GM18526 (cell line): ENCODE results near the gene DRGX.

Experiments
- POLR2A ChIP-seq: IDR thresholded peaks from 3 replicates; pipeline ENCODE4 v1.6.1; 2011; ENCODE audit not compliant: insufficient read length; ENCODE audit errors: extremely low read depth

The DRGX gene

GRCh38 chr10:49415109-49415508 is 19.2 kb upstream of the DRGX start:
- no peak for TF ChIP-seq POLR2A

GRCh38 chr10:49414496-49414895 is 18.6 kb upstream of the DRGX start:
- no peak for TF ChIP-seq POLR2A

GRCh38 chr10:49412571-49412970 is 16.7 kb upstream of the DRGX start:
- no peak for TF ChIP-seq POLR2A

- no peak for TF ChIP-seq POLR2A
Observed at GRCh38 chr10:49410365-49411074, 14.6 kb upstream of the DRGX start.

DNA sequence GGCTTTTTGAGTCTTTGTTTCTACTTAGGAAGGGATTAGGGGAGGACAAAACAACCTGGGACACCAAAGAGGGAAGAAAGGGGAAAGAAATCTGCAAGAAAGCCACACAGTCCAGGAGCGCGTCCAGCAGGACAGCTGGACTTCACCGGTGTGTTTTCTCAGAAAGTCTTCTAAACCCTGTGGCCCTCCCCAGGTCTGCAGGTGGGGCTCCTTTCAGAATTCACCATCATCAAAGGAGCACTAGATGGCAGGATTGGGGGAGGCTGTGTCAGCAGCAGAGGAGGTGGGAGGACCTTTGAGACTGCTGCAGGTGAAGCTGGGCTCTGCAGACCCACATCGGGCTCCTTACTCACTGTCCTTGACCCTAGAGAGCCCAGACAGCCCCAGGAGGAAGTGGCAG is 13.9 kb upstream of the DRGX start:
- TF ChIP-seq POLR2A: no peak

DNA sequence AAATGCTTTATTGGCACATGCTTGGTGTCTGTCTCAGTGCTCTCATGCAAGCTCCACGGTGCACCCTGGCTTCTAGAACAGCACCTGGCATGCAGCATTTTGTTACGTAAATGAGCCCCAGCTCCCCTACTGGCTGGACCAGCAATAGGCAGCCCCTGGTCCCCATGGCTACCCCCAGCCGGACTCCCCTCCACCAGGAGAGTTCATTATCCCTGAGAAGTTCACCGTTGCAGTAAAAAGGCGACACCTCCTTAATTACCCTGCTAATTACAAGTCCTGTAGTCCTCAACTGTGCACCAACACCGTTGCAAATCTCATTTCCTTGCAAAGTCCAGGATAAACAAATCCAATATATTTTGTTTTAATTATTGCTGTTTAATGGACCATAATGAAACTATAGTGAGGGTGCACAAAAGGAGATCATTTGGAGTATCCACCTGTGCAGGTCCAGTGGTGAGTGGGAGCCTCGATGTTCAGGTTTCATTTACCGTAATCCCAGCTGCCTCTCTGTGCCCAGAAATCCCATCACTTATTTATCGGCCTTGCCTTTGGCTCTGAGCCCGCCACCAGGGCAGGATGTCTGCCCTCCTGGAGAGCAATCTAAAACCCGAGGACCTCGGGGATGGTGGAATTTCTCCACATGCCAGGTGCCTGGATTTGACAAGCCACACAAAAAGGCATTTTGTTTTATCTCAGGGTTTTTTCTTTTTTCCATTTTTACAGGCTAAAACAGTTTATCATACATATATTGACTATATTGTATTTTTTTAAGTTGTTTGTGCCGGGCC is 12.8 kb upstream of the DRGX start:
- no peak for TF ChIP-seq POLR2A

DNA sequence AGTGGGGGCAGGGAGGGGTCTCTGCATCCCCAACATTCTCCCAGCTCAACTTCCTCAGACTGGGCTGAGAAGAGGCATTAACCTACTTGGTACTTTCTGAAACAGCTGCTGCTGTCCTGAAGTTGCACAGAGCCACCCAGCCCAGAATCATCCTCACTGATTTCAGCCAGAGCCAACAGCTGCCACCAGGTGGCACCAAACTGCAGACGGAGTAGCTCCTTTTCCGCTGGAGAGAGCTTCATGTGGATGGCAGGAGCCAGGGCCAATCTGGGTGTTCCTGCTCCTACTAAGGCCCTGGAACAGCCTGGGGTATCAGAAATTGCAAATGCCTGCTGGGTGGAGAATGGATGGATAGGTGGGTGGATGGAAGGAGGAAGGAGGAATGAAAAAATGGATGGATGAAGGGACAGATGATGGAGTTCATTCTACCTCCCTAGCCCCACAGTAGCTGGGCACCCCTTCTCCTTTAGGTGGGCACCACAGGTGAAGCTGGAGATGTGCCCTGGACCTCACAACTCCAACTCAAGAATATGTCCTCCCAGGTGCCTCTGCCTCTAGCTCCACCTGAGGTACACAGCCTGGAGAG is 11.8 kb upstream of the DRGX start:
- TF ChIP-seq POLR2A: no peak

- no peak for TF ChIP-seq POLR2A
Observed at GRCh38 chr10:49407151-49407550, 11.3 kb upstream of the DRGX start.

- no peak for TF ChIP-seq POLR2A
Observed at GRCh38 chr10:49404321-49404878, 8.5 kb upstream of the DRGX start.

- TF ChIP-seq POLR2A: no peak
Observed at GRCh38 chr10:49403363-49403762, 7.5 kb upstream of the DRGX start.

DNA sequence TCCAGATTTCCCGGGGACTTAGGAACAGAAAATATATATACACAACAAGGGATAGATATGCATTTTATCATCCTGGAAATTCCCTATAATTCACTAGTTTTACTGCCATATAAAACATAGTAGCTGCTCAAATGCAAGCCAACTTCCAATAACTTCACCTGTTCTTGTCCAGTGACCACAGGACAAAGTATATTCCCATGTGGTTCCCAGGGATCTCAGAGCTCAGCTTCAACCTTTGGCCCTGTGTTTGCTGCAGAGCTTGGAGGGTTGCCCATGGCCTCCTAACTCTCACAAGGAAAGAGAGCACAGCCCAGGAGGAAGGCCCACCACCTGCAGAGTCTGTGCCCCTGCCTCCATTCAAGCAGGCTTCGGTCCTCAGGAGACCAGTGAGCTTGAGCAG is 4.5 kb upstream of the DRGX start:
- TF ChIP-seq POLR2A: no peak

GRCh38 chr10:49398986-49399385 is 3.1 kb upstream of the DRGX start:
- no peak for TF ChIP-seq POLR2A

- TF ChIP-seq POLR2A: no peak
Observed at GRCh38 chr10:49398000-49398861, 2.3 kb upstream of the DRGX start.

DNA sequence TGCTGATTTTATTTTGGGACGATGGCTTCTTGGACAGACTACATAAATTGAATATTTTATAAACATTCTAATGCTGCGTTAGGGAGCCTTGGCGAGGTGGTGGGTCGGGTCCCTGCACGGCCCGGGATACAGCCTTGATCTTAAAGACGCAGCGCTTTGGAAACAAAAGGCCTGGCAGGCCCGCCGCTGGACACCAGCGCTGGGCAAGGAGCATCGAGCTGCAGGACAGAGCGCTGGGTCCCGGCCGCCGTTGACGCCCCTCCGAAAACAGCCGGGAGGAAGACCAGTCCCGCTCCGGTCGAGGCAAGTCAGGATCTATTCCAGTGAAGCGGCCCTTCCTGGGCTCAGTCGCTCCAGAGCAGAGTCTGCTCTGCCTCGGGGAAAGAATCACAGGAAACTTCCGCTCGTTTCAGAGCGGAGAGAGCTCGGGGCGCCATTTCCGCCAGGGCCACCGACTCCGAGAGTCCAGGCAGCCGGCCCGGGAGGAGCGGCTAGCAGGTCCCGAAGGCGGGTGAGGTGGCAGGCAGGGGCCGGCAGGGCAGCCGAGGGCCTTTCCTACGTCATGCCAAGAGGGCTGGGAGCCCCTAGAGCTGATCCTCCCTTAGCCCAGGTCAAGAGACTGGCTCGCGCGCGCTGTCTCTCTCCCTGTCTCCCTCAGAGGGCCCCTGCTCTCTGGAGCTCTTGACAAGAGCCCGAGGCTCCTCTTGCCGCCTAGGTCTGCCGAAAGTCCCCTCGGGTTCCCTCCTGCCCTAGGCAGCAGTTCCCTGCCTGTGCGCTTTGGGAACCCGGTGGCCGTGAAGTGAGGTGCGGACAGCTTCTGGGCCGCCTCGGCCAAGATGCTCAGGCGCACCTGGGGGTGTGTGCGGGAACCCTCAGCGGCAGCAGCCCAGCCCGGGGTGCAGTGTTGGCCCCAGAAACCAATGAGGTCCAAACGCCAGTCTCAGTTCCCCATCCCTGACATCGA is 1.4 kb upstream of the DRGX start:
- TF ChIP-seq POLR2A: no peak
